PC-3 (cell line): ENCODE data around the gene SPATA16. TPM values are rescaled to one million over a fixed set of nuclear protein-coding genes. Genes with fewer than 3 reads are reported as not detected.

Source experiments
- ATAC-seq: fragments of 200-7000 bp; cut with Tn5 transposase; 2 replicates; pipeline ENCODE4 v1.9.1; 2020; ENCODE audit warnings: mild to moderate bottlenecking, moderate library complexity
- BruUV-seq: library from RNA; stranded (reverse); fragments of 400-500 nt; replicated peaks from 2 replicates; lab custom pipeline; 2021; lab: Mats Ljungman, UMichigan
- CTCF ChIA-PET: fragments of 300-600 bp; sonication (Branson Sonifier 250); formaldehyde crosslinking; loops from one replicate; lab custom pipeline; 2022; ENCODE audit warnings: antibody characterized with exemption; lab: Charles Lee
- POLR2A ChIA-PET: fragments of 300-600 bp; sonication (Branson Sonifier 250); formaldehyde crosslinking; loops from one replicate; lab custom pipeline; 2022; ENCODE audit warnings: antibody characterized with exemption; ENCODE audit not compliant: unreplicated experiment; lab: Charles Lee
- DNase-seq: peaks from one replicate; pipeline ENCODE4 v3.0.0-alpha.2; 2015
- H2AFZ ChIP-seq: fragments of 300-600 bp; sonication (generic); 2 replicates; pipeline ENCODE4 v1.6.0; 2016; ENCODE audit warnings: antibody characterized with exemption, low read length
- H3F3A ChIP-seq: fragments of 300-600 bp; sonication (generic); one replicate; pipeline ENCODE4 v1.6.0; 2017; ENCODE audit warnings: antibody characterized with exemption, low read length, control low read depth, mild to moderate bottlenecking; ENCODE audit not compliant: unreplicated experiment
- H3K27ac ChIP-seq: fragments of 300-600 bp; sonication (generic); 2 replicates; pipeline ENCODE4 v1.5.1; 2016; ENCODE audit warnings: mild to moderate bottlenecking, low read length
- H3K27me3 ChIP-seq: fragments of 300-600 bp; sonication (generic); 2 replicates; pipeline ENCODE4 v1.6.1; 2016; ENCODE audit warnings: low read length, mixed read lengths
- H3K36me3 ChIP-seq: fragments of 300-600 bp; sonication (generic); 2 replicates; pipeline ENCODE4 v1.6.1; 2016; ENCODE audit warnings: low read depth, mixed run types, low read length, mixed read lengths
- H3K4me1 ChIP-seq: fragments of 300-600 bp; sonication (generic); 2 replicates; pipeline ENCODE4 v1.5.1; 2016; ENCODE audit warnings: low read length; ENCODE audit not compliant: insufficient read depth
- H3K4me2 ChIP-seq: fragments of 300-600 bp; sonication (generic); 2 replicates; pipeline ENCODE4 v1.6.0; 2016; ENCODE audit warnings: low read length
- H3K4me3 ChIP-seq: fragments of 300-600 bp; sonication (generic); 2 replicates; pipeline ENCODE4 v1.5.1; 2016; ENCODE audit warnings: mild to moderate bottlenecking, low read length, mixed read lengths
- H3K79me2 ChIP-seq: fragments of 300-600 bp; sonication (generic); 2 replicates; pipeline ENCODE4 v1.6.1; 2017; ENCODE audit warnings: low read length, mixed read lengths
- H3K9ac ChIP-seq: fragments of 300-600 bp; sonication (generic); 2 replicates; pipeline ENCODE4 v1.6.0; 2016; ENCODE audit warnings: mild to moderate bottlenecking, low read length
- H3K9me2 ChIP-seq: fragments of 300-600 bp; sonication (generic); replicated peaks from 2 replicates; pipeline ENCODE4 v1.6.1; 2016; ENCODE audit warnings: mixed run types, low read length, mixed read lengths
- H3K9me3 ChIP-seq: fragments of 300-600 bp; sonication (generic); 2 replicates; pipeline ENCODE4 v1.6.1; 2016; ENCODE audit warnings: low read length, mixed read lengths
- H4K20me1 ChIP-seq: fragments of 300-600 bp; sonication (generic); 2 replicates; pipeline ENCODE4 v1.6.1; 2016; ENCODE audit warnings: low read length, mixed read lengths
- EZH2 ChIP-seq: fragments of 300-600 bp; sonication (generic); IDR thresholded peaks from one replicate; pipeline ENCODE4 v1.6.1; 2017; ENCODE audit warnings: antibody characterized with exemption, mild to moderate bottlenecking, low read length; ENCODE audit not compliant: unreplicated experiment
- EZH2phosphoT487 ChIP-seq: fragments of 300-600 bp; sonication (generic); IDR thresholded peaks from 2 replicates; pipeline ENCODE4 v1.6.1; 2018; ENCODE audit warnings: mild to moderate bottlenecking, antibody characterized with exemption, low read length, borderline replicate concordance
- intact Hi-C: fragments of 100-400 bp; cut with micrococcal nuclease; formaldehyde crosslinking; loops from 2 replicates; pipeline ENCODE4 v1.9.0; 2023
- total RNA-seq: library from RNA; depleted of rRNA; stranded (reverse); fragments of >200 nt; gene quantifications from 2 replicates; pipeline ENCODE4 v1.2.3, GENCODE V29; 2014
- TF ChIP-seq, protein P1 (sequence below): fragments of 300-600 bp; sonication (generic); conservative IDR thresholded peaks from 2 replicates; pipeline ENCODE4 v1.5.1; 2017; ENCODE audit warnings: antibody characterized with exemption, low read depth, mild to moderate bottlenecking, low read length

SPATA16 gene
- total RNA-seq, 1 experiment from 2014 or later, result not detected

DNA sequence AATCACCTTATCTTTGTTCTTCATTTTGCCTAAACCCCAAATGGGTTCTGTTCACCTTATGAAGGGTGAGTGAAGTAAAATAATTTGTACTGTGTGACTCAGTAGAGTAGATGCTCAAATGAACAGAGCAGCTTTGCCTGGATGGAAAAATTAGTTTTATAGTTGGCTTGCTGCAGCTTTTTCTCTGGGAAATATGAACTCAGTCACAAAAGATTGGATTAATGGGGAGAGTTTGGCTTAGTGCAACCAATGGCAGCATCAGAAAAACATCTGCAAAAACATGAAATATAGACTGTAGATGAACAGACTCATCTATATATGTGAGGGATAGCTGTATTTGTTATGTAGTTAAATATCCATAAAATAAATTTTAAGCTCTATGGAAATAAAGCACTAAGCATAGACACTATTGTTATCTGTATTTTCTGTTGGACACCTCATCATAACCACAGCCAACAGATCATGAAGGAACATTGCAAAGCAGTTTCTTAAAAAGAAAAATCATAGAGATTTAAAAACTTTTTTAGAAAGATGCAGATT, 209.2 kb downstream of the SPATA16 start:
- no peaks in the 10 kb centered on the region for H3K9me3 ChIP-seq
- no peaks in the 10 kb centered on the region for H4K20me1 ChIP-seq
- H3K4me1 ChIP-seq, result no peaks in the 10 kb centered on the region
- ATAC-seq (no peak), DNase-seq (no peak)
- no peak overlapping the region for H3K9ac ChIP-seq
- H3F3A ChIP-seq, result no peaks in the 10 kb centered on the region
- H3K9me2 ChIP-seq, result no peaks in the 10 kb centered on the region
- H3K4me3 ChIP-seq, result no peak overlapping the region
- intact Hi-C loops, result no loop called here
- ChIA-PET CTCF (no interaction called here), POLR2A (interaction anchor here (0.5 kb wide), 1 partner anchor 273 kb away, joined by 3 read pairs; no protein-coding TSS in a partner anchor)
- H3K27me3 ChIP-seq, result peaks cover 33% of the 10 kb centered on the region
- H2AFZ ChIP-seq, result no peak overlapping the region
- H3K27ac ChIP-seq, result no peak overlapping the region
- TF ChIP-seq, protein P1, sequence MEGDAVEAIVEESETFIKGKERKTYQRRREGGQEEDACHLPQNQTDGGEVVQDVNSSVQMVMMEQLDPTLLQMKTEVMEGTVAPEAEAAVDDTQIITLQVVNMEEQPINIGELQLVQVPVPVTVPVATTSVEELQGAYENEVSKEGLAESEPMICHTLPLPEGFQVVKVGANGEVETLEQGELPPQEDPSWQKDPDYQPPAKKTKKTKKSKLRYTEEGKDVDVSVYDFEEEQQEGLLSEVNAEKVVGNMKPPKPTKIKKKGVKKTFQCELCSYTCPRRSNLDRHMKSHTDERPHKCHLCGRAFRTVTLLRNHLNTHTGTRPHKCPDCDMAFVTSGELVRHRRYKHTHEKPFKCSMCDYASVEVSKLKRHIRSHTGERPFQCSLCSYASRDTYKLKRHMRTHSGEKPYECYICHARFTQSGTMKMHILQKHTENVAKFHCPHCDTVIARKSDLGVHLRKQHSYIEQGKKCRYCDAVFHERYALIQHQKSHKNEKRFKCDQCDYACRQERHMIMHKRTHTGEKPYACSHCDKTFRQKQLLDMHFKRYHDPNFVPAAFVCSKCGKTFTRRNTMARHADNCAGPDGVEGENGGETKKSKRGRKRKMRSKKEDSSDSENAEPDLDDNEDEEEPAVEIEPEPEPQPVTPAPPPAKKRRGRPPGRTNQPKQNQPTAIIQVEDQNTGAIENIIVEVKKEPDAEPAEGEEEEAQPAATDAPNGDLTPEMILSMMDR, result no peak
- TF ChIP-seq EZH2phosphoT487, result no peak
- no peak for TF ChIP-seq EZH2
- H3K36me3 ChIP-seq, result no peaks in the 10 kb centered on the region
- H3K79me2 ChIP-seq, result no peaks in the 10 kb centered on the region
- BruUV-seq, result no TSS peak
- H3K4me2 ChIP-seq, result no peak overlapping the region

DNA sequence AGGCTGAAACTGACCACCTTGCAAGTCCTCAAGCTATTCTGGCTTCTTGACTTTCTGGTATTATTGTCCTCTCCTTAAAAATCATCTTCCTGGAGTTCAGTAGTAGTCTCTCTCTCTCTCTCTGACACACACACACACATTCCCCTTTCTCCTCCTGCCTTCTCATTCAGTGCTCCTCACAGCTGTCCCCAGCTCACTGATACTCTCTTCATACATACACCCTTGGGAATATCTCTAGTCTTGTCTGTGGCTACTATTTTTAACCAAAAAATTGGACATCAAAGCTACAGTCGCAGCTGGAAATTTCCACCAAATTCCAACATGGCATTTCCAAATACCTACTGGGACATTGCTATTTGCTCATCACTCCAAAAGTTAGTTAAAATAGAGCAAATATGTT, 211.6 kb downstream of the SPATA16 start:
- CTCF ChIA-PET, result no interaction called here
- no TSS peak for BruUV-seq
- no peak overlapping the region for H3K27ac ChIP-seq

DNA sequence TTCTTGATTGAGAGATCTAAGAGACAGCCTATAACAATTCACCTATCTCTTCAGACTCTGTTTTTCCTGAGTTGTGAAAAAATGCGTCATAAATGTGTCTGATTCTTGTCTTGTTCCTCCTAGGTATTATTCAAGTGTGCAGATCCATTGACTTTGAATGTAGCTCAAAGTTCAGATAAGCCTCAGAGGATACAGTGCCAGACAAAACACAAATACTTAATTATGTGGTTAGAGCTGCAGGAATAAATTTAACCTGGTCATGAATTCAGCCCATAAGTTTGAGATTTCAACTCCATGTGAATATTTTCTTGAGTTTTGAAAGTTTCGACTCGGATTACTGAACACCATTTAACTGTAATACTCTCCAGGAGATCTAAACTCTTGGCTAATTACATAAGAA, 216.5 kb downstream of the SPATA16 start:
- ChIA-PET CTCF (no interaction called here), POLR2A (no interaction called here)
- Histone ChIP-seq H3K9me2 (no peaks in the 10 kb centered on the region), H3K27me3 (peaks cover 45% of the 10 kb centered on the region), H3K4me1 (no peaks in the 10 kb centered on the region), H3F3A (no peaks in the 10 kb centered on the region), H3K4me3 (no peak overlapping the region), H3K79me2 (no peaks in the 10 kb centered on the region), H3K9me3 (no peaks in the 10 kb centered on the region), H3K27ac (no peak overlapping the region), H3K36me3 (no peaks in the 10 kb centered on the region), H2AFZ (no peak overlapping the region), H3K9ac (no peak overlapping the region), H4K20me1 (no peaks in the 10 kb centered on the region), H3K4me2 (no peak overlapping the region)
- no TSS peak for BruUV-seq
- no peak for ATAC-seq
- TF ChIP-seq, protein P1, result no peak
- TF ChIP-seq EZH2, result no peak
- no peak for TF ChIP-seq EZH2phosphoT487
- no peak for DNase-seq
- intact Hi-C loops, result no loop called here

More for the DNA sequence above, 211.6 kb downstream of the SPATA16 start:
- Histone ChIP-seq H3K4me2 (no peak overlapping the region), H3F3A (no peaks in the 10 kb centered on the region), H3K9me3 (no peaks in the 10 kb centered on the region), H3K4me3 (no peak overlapping the region), H3K4me1 (no peaks in the 10 kb centered on the region), H3K27me3 (peaks cover 50% of the 10 kb centered on the region), H3K79me2 (no peaks in the 10 kb centered on the region), H3K9me2 (no peaks in the 10 kb centered on the region), H4K20me1 (no peaks in the 10 kb centered on the region), H3K9ac (no peak overlapping the region), H2AFZ (no peak overlapping the region), H3K36me3 (no peaks in the 10 kb centered on the region)
- TF ChIP-seq EZH2 (no peak), EZH2phosphoT487 (no peak)
- TF ChIP-seq, protein P1, result no peak
- ATAC-seq (no peak), DNase-seq (no peak)
- POLR2A ChIA-PET, result no interaction called here
- intact Hi-C loops, result no loop called here
